HG02759 (cell line): ENCODE data around the gene TPCN2.

Experiments used
- ATAC-seq: cut with Tn5 transposase; IDR thresholded peaks from one replicate; pipeline ENCODE4 v1.9.1; 2021; ENCODE audit warnings: mild to moderate bottlenecking, moderate library complexity; ENCODE audit not compliant: unreplicated experiment

The TPCN2 gene

DNA sequence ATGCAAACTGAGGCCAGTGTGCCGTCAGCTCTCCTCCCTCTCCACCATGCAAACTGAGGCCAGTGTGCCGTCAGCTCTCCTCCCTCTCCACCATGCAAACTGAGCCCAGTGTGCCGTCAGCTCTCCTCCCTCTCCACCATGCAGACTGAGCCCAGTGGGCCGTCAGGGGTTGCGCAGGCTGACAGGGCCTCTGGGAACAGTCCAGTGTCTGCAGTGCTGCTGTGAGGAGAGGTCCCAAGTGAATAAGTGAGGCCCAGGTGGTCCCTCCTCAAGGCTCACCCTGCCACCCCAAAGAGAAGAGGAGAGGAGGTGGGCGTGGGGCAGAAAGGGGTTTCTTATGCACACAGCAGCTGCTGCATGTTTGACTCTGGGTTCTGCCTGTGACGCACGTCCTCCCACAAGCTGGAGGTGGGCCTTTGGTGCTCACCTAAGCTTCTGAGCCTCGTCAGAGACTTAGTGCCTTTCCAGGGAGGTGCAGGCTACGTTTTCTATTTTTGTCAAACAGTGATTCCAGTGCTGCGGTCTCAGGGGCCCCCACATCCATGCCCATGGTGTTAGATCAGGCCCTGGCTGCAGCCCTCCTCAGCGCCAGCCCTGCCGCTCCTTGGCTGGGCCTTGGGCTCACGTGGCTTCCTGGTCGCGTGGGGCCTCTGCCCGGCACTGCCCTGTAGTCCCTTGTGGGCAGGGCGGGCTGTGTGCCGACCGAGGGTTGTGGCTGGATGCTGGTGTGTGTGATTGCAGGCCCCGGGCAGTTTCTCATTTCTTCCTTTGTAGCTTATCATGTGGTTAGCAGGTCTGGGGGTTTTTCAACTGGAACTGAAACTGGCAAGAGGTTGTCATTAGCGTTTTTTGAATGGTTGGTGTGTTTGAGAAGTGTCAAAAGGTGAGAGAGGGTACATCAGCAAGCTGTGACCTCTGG, 7.1 kb downstream of the TPCN2 start:
- peak; percentile 86 for ATAC-seq

GRCh38 chr11:69057236-69057635, 8.5 kb downstream of the TPCN2 start:
- no peak for ATAC-seq

DNA sequence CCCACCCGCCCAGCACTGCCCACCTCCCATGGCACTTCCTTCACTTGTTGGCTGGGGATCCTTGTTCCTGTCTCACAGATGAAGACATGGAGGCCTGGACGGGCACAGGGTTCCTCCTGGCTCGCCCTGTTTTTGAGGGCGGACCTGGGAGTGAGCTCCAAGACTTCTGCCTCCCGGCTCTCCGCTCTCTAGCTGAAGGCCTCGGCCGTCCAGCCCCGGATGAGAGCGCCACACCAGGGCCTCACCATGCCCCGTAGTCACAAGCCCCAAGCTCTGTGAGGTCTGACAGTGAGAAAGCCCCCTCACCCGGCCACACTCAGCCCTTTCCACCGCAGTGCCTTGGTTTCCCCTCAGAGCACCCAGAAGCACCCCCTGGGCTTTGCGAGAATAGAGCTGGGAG, 9.1 kb downstream of the TPCN2 start:
- ATAC-seq = no peak

DNA sequence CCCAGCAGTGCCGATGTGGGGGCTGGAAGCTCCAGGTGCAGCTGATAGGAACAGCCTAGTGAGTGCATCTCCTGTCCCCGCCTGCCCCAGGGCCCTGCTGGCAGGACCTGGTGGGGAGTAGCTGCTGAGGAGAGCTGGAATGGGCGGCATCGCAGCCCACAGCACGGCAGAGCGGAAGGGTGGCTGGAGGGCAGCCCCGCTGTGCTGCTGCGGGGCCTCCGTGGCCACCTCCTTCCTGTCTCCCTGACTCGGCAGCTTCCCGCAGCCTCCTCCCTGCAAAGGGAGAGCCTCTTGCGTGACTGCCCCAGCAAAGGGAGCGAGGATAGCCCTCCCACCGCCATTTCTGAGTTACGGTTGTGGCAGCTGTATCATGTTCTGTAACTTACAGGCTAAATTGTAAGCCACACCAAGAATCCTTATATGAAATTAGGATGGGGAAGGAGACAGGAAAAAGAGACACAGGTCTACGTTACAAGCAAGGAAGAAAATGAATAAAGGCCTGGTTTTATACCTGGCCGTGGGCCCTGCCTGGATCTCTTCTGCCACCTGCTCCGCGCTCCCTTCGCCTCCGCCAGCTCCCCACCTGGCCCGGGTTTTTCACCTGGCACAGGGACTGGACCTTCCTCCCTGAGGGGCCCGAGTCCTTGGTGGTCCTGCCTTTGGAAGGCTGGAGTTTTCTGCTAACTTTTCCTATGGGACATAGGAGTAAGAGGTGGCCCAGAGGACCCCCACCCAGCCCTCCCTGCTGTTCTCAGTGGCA, 10.0 kb downstream of the TPCN2 start:
- no peak for ATAC-seq

- ATAC-seq = no peak
Measured at GRCh38 chr11:69059429-69059828, 10.7 kb downstream of the TPCN2 start.

DNA sequence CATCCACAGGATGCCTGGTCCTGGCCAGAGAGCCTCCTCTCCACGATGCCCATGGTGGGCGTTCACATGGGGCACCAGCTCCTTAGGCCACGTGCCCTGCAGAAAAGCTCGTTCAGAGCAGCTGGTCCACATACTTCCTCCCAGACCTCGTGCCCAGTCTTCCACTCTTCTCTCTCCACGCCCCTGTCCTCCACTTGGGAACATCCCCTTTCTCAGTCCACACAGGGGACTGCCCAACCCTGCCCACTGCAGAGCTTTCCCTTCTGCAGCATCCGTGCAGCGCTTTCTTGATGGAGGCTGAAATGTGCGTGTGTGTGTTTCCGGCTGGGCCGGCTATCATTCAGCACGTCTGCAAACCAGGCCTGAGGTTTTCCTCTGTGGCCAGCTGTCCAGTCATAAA, 11.3 kb downstream of the TPCN2 start:
- no peak for ATAC-seq

DNA sequence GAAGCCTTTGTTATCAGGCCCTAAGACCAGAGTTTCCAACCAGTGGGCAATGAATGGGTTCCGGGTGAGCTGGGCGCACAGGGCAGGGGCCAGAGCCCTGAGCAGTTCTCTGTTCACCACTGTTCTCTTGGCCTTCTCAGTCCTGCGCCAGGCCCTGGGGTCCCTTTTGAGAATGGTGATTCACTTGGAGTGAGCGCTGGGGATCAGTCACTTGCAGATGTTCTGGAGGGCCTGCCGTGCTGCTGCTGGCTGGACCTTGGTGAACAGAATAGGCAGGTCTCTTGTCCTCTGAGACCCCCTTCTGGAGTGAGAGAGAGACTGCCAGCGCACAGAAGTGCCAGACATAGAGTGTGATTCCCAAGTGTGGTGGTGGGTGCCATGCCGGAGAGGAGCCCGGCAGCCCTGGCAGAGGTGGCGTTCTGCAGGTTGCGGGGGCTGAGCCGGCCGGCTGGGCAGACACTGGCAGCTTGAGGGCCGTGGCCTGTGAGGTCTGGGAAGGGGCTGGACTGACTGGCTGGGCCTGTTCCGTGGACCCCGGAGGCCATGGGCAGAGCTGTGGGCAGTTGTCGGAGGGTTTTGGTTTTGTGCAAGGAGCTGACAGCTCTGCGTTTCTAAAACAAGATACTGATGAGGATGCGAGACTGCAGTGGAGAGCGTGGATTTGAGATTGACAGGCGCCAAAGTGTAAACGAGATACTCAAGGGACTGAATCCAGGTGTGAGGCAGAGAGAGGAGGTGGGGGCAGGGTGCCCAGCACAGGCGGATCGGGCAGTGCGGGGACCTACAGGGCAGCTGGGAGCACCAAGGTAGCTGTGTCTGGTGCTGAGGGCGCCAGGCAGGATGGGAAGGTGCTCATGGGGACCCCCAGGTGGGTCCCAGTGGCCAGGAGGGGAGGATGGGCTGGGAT, 12.3 kb downstream of the TPCN2 start:
- ATAC-seq = no peak

GRCh38 chr11:69061713-69062053, 13.0 kb downstream of the TPCN2 start:
- no peak for ATAC-seq

- no peak for ATAC-seq
Measured at GRCh38 chr11:69062169-69062855, 13.6 kb downstream of the TPCN2 start.

GRCh38 chr11:69062873-69063651, 14.3 kb downstream of the TPCN2 start:
- no peak for ATAC-seq

GRCh38 chr11:69063652-69064260, 15.0 kb downstream of the TPCN2 start:
- no peak for ATAC-seq

- ATAC-seq = no peak
Measured at GRCh38 chr11:69064394-69064957, 15.7 kb downstream of the TPCN2 start.

GRCh38 chr11:69065147-69065710, 16.5 kb downstream of the TPCN2 start:
- ATAC-seq = no peak

DNA sequence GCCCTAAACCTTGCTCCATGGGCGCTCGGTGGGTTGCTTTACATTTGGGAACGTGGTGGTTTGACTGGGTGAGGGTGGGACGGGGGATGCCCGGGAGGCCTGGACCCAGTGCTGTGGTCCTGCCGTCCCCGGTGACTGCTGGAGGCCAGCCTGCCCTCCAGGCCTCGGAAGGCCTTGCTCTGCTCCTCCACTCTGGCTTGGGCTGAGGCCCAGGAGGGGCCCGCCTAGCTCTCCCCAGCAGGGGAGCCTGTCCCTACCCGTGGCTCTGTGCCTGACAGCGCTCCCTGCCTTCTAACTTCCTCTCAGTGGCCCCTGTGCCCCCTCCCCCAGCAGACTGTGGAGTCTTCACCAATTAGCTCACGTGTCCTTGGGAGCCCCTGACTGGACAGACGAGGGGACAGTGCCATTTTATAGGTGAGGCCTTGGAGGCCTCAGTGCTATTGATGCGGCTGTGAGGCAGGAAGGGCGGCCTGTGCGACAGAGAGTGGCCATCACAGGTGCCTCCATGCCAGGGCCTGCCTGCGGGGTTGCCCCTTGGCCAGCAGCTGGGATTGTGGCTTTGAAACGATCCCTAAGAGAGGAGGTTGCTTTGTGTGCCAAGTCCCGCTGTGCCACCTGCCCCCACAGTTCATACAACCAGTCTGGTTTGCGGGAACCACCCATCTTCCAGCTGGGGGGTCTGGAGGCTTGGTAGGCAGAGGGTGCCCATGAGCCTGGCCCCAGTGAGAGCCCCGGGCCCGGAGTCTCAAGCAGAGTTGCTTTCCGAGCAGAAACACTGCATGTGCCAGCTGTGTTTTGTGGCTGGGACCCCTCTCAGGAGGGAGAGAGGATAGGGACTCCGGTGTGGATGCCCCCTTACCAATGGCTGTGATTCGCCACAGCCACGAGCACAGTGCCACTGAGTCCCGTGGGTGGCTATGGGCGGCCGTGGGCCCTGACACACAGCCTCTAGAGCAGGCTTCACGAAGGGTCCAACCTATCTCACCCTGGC, 17.7 kb downstream of the TPCN2 start:
- ATAC-seq = no peak

GRCh38 chr11:69067200-69067599, 18.5 kb downstream of the TPCN2 start:
- ATAC-seq = no peak

- no peak for ATAC-seq
Measured at GRCh38 chr11:69071086-69071800, 22.5 kb downstream of the TPCN2 start.

GRCh38 chr11:69071956-69072355, 23.2 kb downstream of the TPCN2 start:
- ATAC-seq = no peak
